HEK293 (cell line): ENCODE results near the gene ABCC10.
"Not testable (repeated sequence)": the region's sequence is repeated elsewhere in the genome, so short reads cannot be mapped to it uniquely, and the experiment has no call there.

Source experiments
- CTCF ChIA-PET: fragments of 350-600 bp; formaldehyde crosslinking; extraction: SDS; loops from one replicate; lab custom pipeline; 2021; ENCODE audit warnings: antibody characterized with exemption; lab: Yijun Ruan, JAX
- POLR2A ChIA-PET: fragments of 300-600 bp; formaldehyde crosslinking; extraction: SDS; loops from one replicate; lab custom pipeline; 2020; ENCODE audit warnings: antibody characterized with exemption, inconsistent platforms; lab: Yijun Ruan, JAX
- H3K27ac ChIP-seq: fragments of 200-500 bp; sonication (Bioruptor generic); 2 replicates; pipeline ENCODE4 v1.5.1; 2014; ENCODE audit warnings: low read depth, low read length, control low read depth, inconsistent platforms; ENCODE audit errors: extremely low read depth
- H3K36me3 ChIP-seq, 2 experiments: fragments of 200-500 bp in 1 of 2; sonication (Bioruptor generic) in 1 of 2; 1 replicate in 1 of 2; 2 replicates in 1 of 2; pipeline ENCODE4 v1.5.1; 2014 to 2017; ENCODE audit warnings: inconsistent platforms in 2 of 2, low read length in 2 of 2; ENCODE audit not compliant: control insufficient read depth in 2 of 2, insufficient read depth in 1 of 2
- H3K4me1 ChIP-seq: fragments of 200-500 bp; sonication (Bioruptor generic); 2 replicates; pipeline ENCODE4 v1.5.1; 2014; ENCODE audit warnings: mild to moderate bottlenecking, low read length, inconsistent platforms; ENCODE audit not compliant: control insufficient read depth, insufficient read depth
- H3K4me3 ChIP-seq: 2 replicates; pipeline ENCODE4 v1.5.1; 2011; ENCODE audit warnings: low read depth, mild to moderate bottlenecking, control low read depth, low read length, moderate library complexity
- H3K9me3 ChIP-seq: fragments of 200-500 bp; sonication (Bioruptor generic); 2 replicates; pipeline ENCODE4 v1.5.1; 2014; ENCODE audit warnings: low read depth, low read length, inconsistent platforms; ENCODE audit not compliant: control insufficient read depth, insufficient read depth
- HIC1 ChIP-seq: fragments of 450-650 bp; formaldehyde crosslinking; IDR thresholded peaks from 2 replicates; pipeline ENCODE4 v1.5.1; 2016; ENCODE audit warnings: missing biosample characterization, missing genetic modification characterization
- SCRT2 ChIP-seq: fragments of 450-650 bp; formaldehyde crosslinking; IDR thresholded peaks from 2 replicates; pipeline ENCODE4 v1.5.1; 2016; ENCODE audit warnings: missing biosample characterization, missing genetic modification characterization
- ZNF146 ChIP-seq: fragments of 450-650 bp; formaldehyde crosslinking; IDR thresholded peaks from 2 replicates; pipeline ENCODE4 v1.5.1; 2016; ENCODE audit warnings: missing biosample characterization, missing genetic modification characterization
- ZNF223 ChIP-seq: fragments of 450-650 bp; formaldehyde crosslinking; IDR thresholded peaks from 2 replicates; pipeline ENCODE4 v1.5.1; 2016; ENCODE audit warnings: missing biosample characterization, missing genetic modification characterization
- ZNF24 ChIP-seq: fragments of 450-650 bp; formaldehyde crosslinking; IDR thresholded peaks from 2 replicates; pipeline ENCODE4 v1.5.1; 2016; ENCODE audit warnings: missing biosample characterization, missing genetic modification characterization
- ZNF248 ChIP-seq: fragments of 450-650 bp; formaldehyde crosslinking; IDR thresholded peaks from 2 replicates; pipeline ENCODE4 v1.5.1; 2017; ENCODE audit warnings: missing biosample characterization, missing genetic modification characterization
- ZNF350 ChIP-seq: fragments of 450-650 bp; formaldehyde crosslinking; IDR thresholded peaks from 2 replicates; pipeline ENCODE4 v1.5.0; 2017; ENCODE audit warnings: missing biosample characterization, mild to moderate bottlenecking, missing genetic modification characterization
- ZNF354C ChIP-seq: fragments of 450-650 bp; formaldehyde crosslinking; IDR thresholded peaks from 2 replicates; pipeline ENCODE4 v1.5.1; 2016; ENCODE audit warnings: missing biosample characterization, missing genetic modification characterization, low read depth, borderline replicate concordance
- ZNF37A ChIP-seq: fragments of 450-650 bp; IDR thresholded peaks from 2 replicates; pipeline ENCODE4 v1.5.1; 2018; ENCODE audit warnings: missing biosample characterization, missing genetic modification characterization
- ZNF423 ChIP-seq: fragments of 450-650 bp; formaldehyde crosslinking; IDR thresholded peaks from 2 replicates; pipeline ENCODE4 v1.5.1; 2016; ENCODE audit warnings: missing biosample characterization, missing genetic modification characterization
- ZNF580 ChIP-seq: fragments of 450-650 bp; formaldehyde crosslinking; IDR thresholded peaks from 2 replicates; pipeline ENCODE4 v1.5.1; 2016; ENCODE audit warnings: missing biosample characterization, missing genetic modification characterization
- ZNF639 ChIP-seq: fragments of 450-650 bp; formaldehyde crosslinking; IDR thresholded peaks from 2 replicates; pipeline ENCODE4 v1.5.1; 2016; ENCODE audit warnings: missing biosample characterization, missing genetic modification characterization
- ZNF654 ChIP-seq: fragments of 450-650 bp; formaldehyde crosslinking; IDR thresholded peaks from 2 replicates; pipeline ENCODE4 v1.5.1; 2016; ENCODE audit warnings: low read depth, missing biosample characterization, missing genetic modification characterization
- ZNF660 ChIP-seq: fragments of 450-650 bp; IDR thresholded peaks from 2 replicates; pipeline ENCODE4 v1.5.1; 2018; ENCODE audit warnings: missing biosample characterization, mild to moderate bottlenecking, missing genetic modification characterization

The ABCC10 gene

GRCh38 chr6:43410776-43411175, 16.6 kb upstream of the ABCC10 start:
- TF ChIP-seq ZNF248 (peak; percentile 74; the same call in 1 of the 2 replicates), ZNF146 (tag by site-specific recombination) (peak; percentile 94)

DNA sequence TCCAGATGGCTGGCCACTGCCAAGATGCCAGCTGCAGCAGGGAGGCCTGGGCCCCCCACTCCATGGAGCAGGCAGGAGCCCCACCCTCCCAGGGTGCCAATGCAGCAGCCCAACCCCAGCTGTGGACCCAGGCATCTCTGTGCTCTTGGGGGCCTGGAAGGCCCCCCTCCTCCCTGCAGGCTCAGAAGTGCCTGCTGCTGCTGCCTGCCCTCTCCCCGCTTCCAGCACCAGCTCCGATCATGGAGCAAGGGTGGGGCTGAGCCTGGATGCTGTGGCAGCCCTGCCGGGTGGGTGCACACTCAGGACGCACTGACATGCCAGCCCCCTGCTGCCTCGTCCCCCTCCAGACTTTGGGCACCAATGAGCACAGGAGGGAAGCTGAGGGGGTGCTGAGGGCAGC, 14.8 kb upstream of the ABCC10 start:
- no peaks in the 10 kb centered on the region for H3K9me3 ChIP-seq
- ChIA-PET CTCF (no interaction called here), POLR2A (no interaction called here)
- no peak overlapping the region for H3K27ac ChIP-seq
- H3K36me3 ChIP-seq = peaks cover 0 to 19% of the 10 kb centered on the region in 2 experiments; a peak in 1 of 3 replicates
- H3K4me3 ChIP-seq = no peak overlapping the region
- no peak for TF ChIP-seq SCRT2
- TF ChIP-seq ZNF654 (tag by site-specific recombination) = no peak
- no peak for TF ChIP-seq ZNF37A
- H3K4me1 ChIP-seq = no peaks in the 10 kb centered on the region

More at GRCh38 chr6:43410776-43411175, 16.6 kb upstream of the ABCC10 start:
- H3K4me1 ChIP-seq, POLR2A ChIA-PET, H3K27ac ChIP-seq, H3K9me3 ChIP-seq, H3K4me3 ChIP-seq: not testable (repeated sequence)
- peaks cover 0 to 35% of the 10 kb centered on the region in 2 experiments; a peak in 1 of 3 replicates for H3K36me3 ChIP-seq
- CTCF ChIA-PET = interaction anchor here (0.6 to 0.7 kb wide), 2 partner anchors 38 to 40 kb away, joined by 3 to 5 read pairs; no protein-coding TSS in a partner anchor

DNA sequence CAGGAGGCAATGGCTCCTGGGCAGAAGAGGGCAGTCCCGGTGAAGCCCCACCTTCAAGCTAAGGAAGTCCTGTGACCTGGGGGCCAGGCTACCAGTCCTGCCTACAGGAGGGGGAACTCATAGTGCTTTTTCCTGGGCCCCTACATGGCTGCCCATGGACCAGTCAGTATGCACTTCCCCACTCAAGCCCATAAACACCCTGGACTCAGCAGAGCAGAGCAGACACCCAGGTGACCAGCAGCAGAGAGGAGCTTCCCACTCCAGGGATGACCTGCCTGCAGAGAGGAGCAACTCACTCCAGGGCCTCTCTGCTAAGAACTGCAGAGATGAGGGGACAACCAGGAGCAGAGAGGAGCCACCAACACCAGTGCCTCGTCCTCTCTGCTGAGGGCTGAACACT, 14.3 kb upstream of the ABCC10 start:
- CTCF ChIA-PET = no interaction called here
- Histone ChIP-seq H3K27ac (no peak overlapping the region), H3K9me3 (no peaks in the 10 kb centered on the region), H3K4me1 (no peaks in the 10 kb centered on the region), H3K36me3 (peaks cover 0 to 17% of the 10 kb centered on the region in 2 experiments; a peak in 1 of 3 replicates), H3K4me3 (no peak overlapping the region)
- TF ChIP-seq ZNF423 (tag by site-specific recombination) (no peak), ZNF639 (no peak)
- POLR2A ChIA-PET = interaction anchor here (0.8 kb wide), 1 partner anchor 64 kb away, joined by 4 read pairs; no protein-coding TSS in a partner anchor

DNA sequence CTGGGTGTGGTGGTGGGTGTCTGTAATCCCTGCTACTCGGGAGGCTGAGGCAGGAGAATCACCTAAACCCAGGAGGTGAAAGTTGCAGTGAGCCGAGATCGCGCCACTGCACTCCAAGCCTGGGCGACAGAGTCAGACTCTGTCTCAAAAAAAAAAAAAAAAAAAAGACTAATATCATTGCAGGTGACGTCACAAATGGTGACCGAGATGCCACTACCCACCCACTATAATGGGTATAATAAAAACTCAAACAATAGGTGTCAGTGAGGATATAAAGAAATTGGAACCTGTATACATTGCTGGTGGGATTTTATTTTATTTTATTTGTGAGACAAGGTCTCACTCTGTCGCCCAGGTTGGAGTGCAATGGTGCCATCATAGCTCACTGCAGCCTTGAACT, 12.1 kb upstream of the ABCC10 start:
- H3K4me3 ChIP-seq, H3K4me1 ChIP-seq, H3K36me3 ChIP-seq, H3K9me3 ChIP-seq, H3K27ac ChIP-seq, CTCF ChIA-PET: not testable (repeated sequence)
- POLR2A ChIA-PET = interaction anchor here (0.5 to 1.2 kb wide), 3 partner anchors 12 to 321 kb away, joined by 3 to 6 read pairs (median 4); partner anchors contain the start of gene ABCC10

GRCh38 chr6:43416935-43417334, 10.4 kb upstream of the ABCC10 start:
- ChIA-PET CTCF (no interaction called here), POLR2A (interaction anchor here (0.6 to 2.1 kb wide), 2 partner anchors 10 to 646 kb away, joined by 4 to 8 read pairs; partner anchors contain the start of gene ABCC10)
- H3K36me3 ChIP-seq = no peaks in the 10 kb centered on the region
- H3K27ac ChIP-seq = no peak overlapping the region
- H3K4me3 ChIP-seq = no peak overlapping the region
- no peaks in the 10 kb centered on the region for H3K9me3 ChIP-seq
- no peaks in the 10 kb centered on the region for H3K4me1 ChIP-seq
- TF ChIP-seq HIC1 (tag by site-specific recombination) (no peak), ZNF223 (tag by site-specific recombination) (no peak), ZNF580 (tag by site-specific recombination) (no peak), ZNF24 (no peak), ZNF350 (tag by site-specific recombination) (no peak), ZNF660 (tag by site-specific recombination) (no peak), ZNF354C (tag by site-specific recombination) (no peak)
- TF ChIP-seq, all 188 proteins: peak for 0
